ENCODE data around the gene PCDH9.

- TF ChIP-seq CTCF (conservative IDR thresholded peaks at IDR 0.05 in 1 of 2, IDR thresholded peaks at IDR 0.05 in 1 of 2; ENCODE audit: extremely low read depth in 1 of 2, insufficient read depth in 1 of 2, low read depth in 1 of 2, low read length in 2 of 2) = no peak
- no peak for TF ChIP-seq EZH2 (IDR thresholded peaks at IDR 0.05; ENCODE audit: borderline replicate concordance, low read length)
Observed at GRCh38 chr13:66937423-66937822, 292.7 kb downstream of the PCDH9 start.

Measured in mammary epithelial cell (primary cell).